Loucy (cell line): ENCODE measurements around the gene APOBEC3B.

Experiments used
- CTCF ChIP-seq: fragments of 200-600 bp; sonication (generic); conservative IDR thresholded peaks from 2 replicates; pipeline ENCODE4 v1.5.1; 2014; ENCODE audit warnings: mild to moderate bottlenecking, antibody characterized with exemption, low read length
- EZH2phosphoT487 ChIP-seq: fragments of 200-600 bp; IDR thresholded peaks from 2 replicates; pipeline ENCODE4 v1.6.1; 2018; ENCODE audit warnings: antibody characterized with exemption, mild to moderate bottlenecking, moderate library complexity, borderline replicate concordance

- no peak for TF ChIP-seq CTCF
- no peak for TF ChIP-seq EZH2phosphoT487
Measured at GRCh38 chr22:38947321-38948140, 34.6 kb upstream of the APOBEC3B start.
